Neuronal stem cell (in vitro differentiated cells): ENCODE data around the gene GGTLC2.
"Not testable (repeated sequence)": the region's sequence is repeated elsewhere in the genome, so short reads cannot be mapped to it uniquely, and the experiment has no call there.

Source experiments
- DNase-seq: peaks from one replicate; pipeline ENCODE4 v3.0.0-alpha.2; 2013; ENCODE audit warnings: low spot score
- H2AFZ ChIP-seq: one replicate; pipeline ENCODE4 v1.6.1; 2013; ENCODE audit warnings: mild to moderate bottlenecking, low read length, inconsistent platforms
- H2AK5ac ChIP-seq: 2 replicates; pipeline ENCODE4 v1.6.1; 2013; ENCODE audit warnings: low read depth, mild to moderate bottlenecking, inconsistent platforms, low read length, moderate library complexity, mixed read lengths
- H2BK120ac ChIP-seq: 2 replicates; pipeline ENCODE4 v1.6.1; 2013; ENCODE audit warnings: low read depth, mild to moderate bottlenecking, inconsistent platforms, low read length, moderate library complexity, mixed read lengths
- H2BK12ac ChIP-seq: one replicate; pipeline ENCODE4 v1.6.1; 2013; ENCODE audit warnings: low read length, inconsistent platforms
- H2BK15ac ChIP-seq: 2 replicates; pipeline ENCODE4 v1.6.1; 2013; ENCODE audit warnings: mild to moderate bottlenecking, low read length, inconsistent platforms, mixed read lengths
- H2BK5ac ChIP-seq: one replicate; pipeline ENCODE4 v1.6.1; 2013; ENCODE audit warnings: inconsistent platforms, mild to moderate bottlenecking, low read length, moderate library complexity
- H3K14ac ChIP-seq: one replicate; pipeline ENCODE4 v1.6.1; 2013; ENCODE audit warnings: low read length, inconsistent platforms
- H3K18ac ChIP-seq: 2 replicates; pipeline ENCODE4 v1.6.1; 2013; ENCODE audit warnings: low read length, inconsistent platforms
- H3K23ac ChIP-seq: 2 replicates; pipeline ENCODE4 v1.6.1; 2013; ENCODE audit warnings: low read depth, mild to moderate bottlenecking, mixed read lengths, low read length, inconsistent platforms; ENCODE audit not compliant: poor library complexity
- H3K27ac ChIP-seq: replicated peaks from 3 replicates; pipeline ENCODE4 v1.5.1; 2013; ENCODE audit warnings: low read length, inconsistent platforms
- H3K27me3 ChIP-seq, 3 experiments: 2 replicates each; pipeline ENCODE4 v1.6.1; 2013; ENCODE audit warnings: low read length in 3 of 3, mild to moderate bottlenecking in 2 of 3, inconsistent platforms in 1 of 3, low read depth in 1 of 3, mixed read lengths in 1 of 3, moderate library complexity in 1 of 3; ENCODE audit not compliant: control insufficient read depth in 3 of 3, insufficient read depth in 3 of 3
- H3K36me3 ChIP-seq, 2 donors: replicated peaks in 1 of 2; 2 replicates each; pipeline ENCODE4 v1.6.1; 2013; ENCODE audit warnings: low read length in 2 of 2; ENCODE audit not compliant: control insufficient read depth in 2 of 2, insufficient read depth in 2 of 2
- H3K4ac ChIP-seq: 2 replicates; pipeline ENCODE4 v1.6.1; 2013; ENCODE audit warnings: inconsistent platforms, mild to moderate bottlenecking, low read length, moderate library complexity
- H3K4me1 ChIP-seq, 2 donors: 1 replicate in 1 of 2; 2 replicates in 1 of 2; pipeline ENCODE4 v1.6.1; 2013; ENCODE audit warnings: low read length in 2 of 2, low read depth in 1 of 2; ENCODE audit not compliant: control insufficient read depth in 2 of 2, insufficient read depth in 1 of 2
- H3K4me2 ChIP-seq: one replicate; pipeline ENCODE4 v1.6.1; 2013; ENCODE audit warnings: mild to moderate bottlenecking, low read length, inconsistent platforms; ENCODE audit not compliant: insufficient read depth, poor library complexity, severe bottlenecking
- H3K4me3 ChIP-seq, 2 donors: 2 replicates each; pipeline ENCODE4 v1.5.1; 2013; ENCODE audit warnings: low read length in 2 of 2, mild to moderate bottlenecking in 2 of 2, inconsistent platforms in 1 of 2, moderate library complexity in 1 of 2
- H3K79me1 ChIP-seq: one replicate; pipeline ENCODE4 v1.6.1; 2013; ENCODE audit warnings: low read depth, mild to moderate bottlenecking, inconsistent platforms, low read length, moderate library complexity
- H3K9ac ChIP-seq: one replicate; pipeline ENCODE4 v1.6.1; 2013; ENCODE audit warnings: mild to moderate bottlenecking, low read depth, low read length, inconsistent platforms; ENCODE audit not compliant: poor library complexity
- H3K9me3 ChIP-seq, 2 donors: replicated peaks in 1 of 2; 2 replicates each; pipeline versions ENCODE3 to v1.6.1; 2013; ENCODE audit warnings: low read length in 2 of 2, mild to moderate bottlenecking in 2 of 2, inconsistent platforms in 1 of 2, low read depth in 1 of 2, mixed read lengths in 1 of 2, moderate library complexity in 1 of 2; ENCODE audit not compliant: control insufficient read depth in 2 of 2, insufficient read depth in 1 of 2
- H4K8ac ChIP-seq: one replicate; pipeline ENCODE4 v1.6.1; 2013; ENCODE audit warnings: low read depth, mild to moderate bottlenecking, inconsistent platforms, low read length, moderate library complexity
- H4K91ac ChIP-seq: one replicate; pipeline ENCODE4 v1.6.1; 2013; ENCODE audit warnings: low read length, low read depth, mild to moderate bottlenecking, inconsistent platforms; ENCODE audit not compliant: poor library complexity
- WGBS, 2 donors: extraction: QIAGEN DNeasy Blood & Tissue Kit; methylation state at CpG; one replicate each; pipeline ENCODE4 v1.1.7; 2013; ENCODE audit warnings: missing lambda C conversion rate in 2 of 2, mixed read lengths in 1 of 2; ENCODE audit not compliant: insufficient read length in 2 of 2, insufficient replicate concordance in 1 of 2; ENCODE audit errors: extremely low coverage in 2 of 2; 5-methylcytosine and 5-hydroxymethylcytosine counted together

Gene GGTLC2

DNA sequence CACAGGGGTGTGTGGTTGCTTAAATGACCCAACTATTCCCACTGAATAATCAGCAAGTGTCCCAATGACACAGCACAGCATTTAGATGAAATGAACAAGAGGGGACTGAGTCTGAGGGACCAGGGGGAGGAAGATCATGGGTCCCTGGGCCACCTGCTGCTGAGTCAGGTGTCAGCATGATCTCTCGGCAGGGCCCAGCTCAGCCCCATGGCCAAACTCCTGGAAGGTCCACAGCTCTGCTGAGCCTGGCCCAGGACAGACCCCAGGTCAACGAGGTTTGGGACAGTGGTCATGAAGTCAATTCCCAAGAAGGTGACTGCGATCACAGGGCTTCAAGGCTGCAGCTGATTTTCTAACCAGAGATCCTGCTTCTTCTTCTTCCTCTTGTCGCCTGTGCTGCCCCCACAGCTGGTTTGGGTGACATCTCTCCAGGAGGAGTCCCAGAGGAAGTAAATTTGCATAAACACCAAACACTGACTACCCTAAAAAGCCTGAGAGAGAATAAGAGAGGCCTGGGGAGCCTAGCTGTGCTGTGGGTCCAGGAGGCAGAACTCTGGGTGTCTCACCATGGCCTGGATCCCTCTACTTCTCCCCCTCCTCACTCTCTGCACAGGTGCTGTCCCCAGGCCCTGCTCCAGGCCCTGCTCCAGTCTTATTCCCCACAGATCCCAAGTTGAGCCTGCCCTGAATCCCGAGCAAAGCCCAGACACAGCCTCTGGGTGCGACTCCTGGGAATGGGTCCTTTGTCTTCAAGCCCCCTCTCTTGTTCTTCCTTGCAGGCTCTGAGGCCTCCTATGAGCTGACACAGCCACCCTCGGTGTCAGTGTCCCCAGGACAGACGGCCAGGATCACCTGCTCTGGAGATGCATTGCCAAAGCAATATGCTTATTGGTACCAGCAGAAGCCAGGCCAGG lies 42.0 kb downstream of the GGTLC2 start:
- H4K8ac ChIP-seq, DNase-seq, H2AK5ac ChIP-seq, H3K27ac ChIP-seq, H3K79me1 ChIP-seq, H3K18ac ChIP-seq, H3K27me3 ChIP-seq, H2BK120ac ChIP-seq, H4K91ac ChIP-seq, H2AFZ ChIP-seq, H2BK15ac ChIP-seq, H3K36me3 ChIP-seq, H3K4ac ChIP-seq, H3K14ac ChIP-seq, H3K9me3 ChIP-seq, H3K4me1 ChIP-seq, H3K4me3 ChIP-seq, H3K9ac ChIP-seq, H3K23ac ChIP-seq, H2BK5ac ChIP-seq, H2BK12ac ChIP-seq, H3K4me2 ChIP-seq: not testable (repeated sequence)
- no CpG with 5 or more reads among the region's 8 CpGs for WGBS, 2 donors

DNA sequence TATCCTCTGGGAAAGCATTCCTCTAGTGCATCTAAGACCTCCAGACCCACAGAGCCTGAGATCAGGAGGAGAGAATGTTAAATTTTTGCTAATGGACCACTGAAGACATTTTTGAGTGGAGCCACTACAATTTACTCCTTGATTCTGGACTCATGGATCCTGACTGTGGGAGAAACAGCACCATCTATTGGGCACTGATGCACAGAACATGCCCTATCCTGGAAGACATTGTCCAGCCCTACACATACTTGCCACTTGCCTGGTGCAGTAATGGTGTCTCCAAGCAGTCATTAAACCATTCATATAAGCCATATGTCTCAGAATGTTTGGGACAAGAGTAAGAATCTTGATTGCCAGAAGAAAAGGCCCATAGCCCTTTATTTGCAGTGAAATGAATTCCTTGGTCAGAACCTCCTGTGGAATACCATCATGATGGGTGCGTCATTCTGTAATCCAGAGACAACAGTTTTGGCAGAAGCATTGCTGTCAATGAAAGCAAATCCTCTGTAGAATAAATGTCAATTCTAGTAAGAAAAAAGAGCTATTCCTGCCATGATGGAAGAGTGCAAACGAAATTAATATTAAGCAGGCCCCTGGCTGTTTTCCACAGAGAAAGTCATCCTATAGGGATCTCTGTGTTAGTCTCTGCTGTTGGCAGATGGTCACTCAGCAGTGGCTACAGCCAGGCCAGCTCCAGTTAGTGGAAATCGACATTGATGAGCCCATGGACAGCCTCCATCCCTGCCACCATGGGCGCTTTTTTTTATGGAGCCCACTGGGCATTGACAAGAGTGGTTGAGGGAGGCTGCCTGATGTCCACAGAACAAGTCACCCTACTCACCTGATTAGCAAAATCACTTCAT lies 43.5 kb downstream of the GGTLC2 start:
- Histone ChIP-seq H3K9me3 (no peaks in the 10 kb centered on the region), H3K4me2 (no peak overlapping the region), H3K23ac (no peak overlapping the region), H3K79me1 (no peaks in the 10 kb centered on the region), H2BK120ac (no peak overlapping the region), H4K8ac (no peak overlapping the region), H3K18ac (no peak overlapping the region), H3K14ac (no peak overlapping the region), H3K9ac (no peak overlapping the region), H2AFZ (no peak overlapping the region), H3K36me3 (no peaks in the 10 kb centered on the region), H2BK12ac (no peak overlapping the region), H3K4ac (no peak overlapping the region), H2BK5ac (no peak overlapping the region), H3K4me1 (no peaks in the 10 kb centered on the region), H2AK5ac (no peak overlapping the region), H3K4me3 (no peak overlapping the region), H3K27ac (no peak overlapping the region), H3K27me3 (peaks cover 0 to 2% (median 0%) of the 10 kb centered on the region in 3 experiments), H4K91ac (no peak overlapping the region), H2BK15ac (no peak overlapping the region)
- DNase-seq = peak; percentile 29
- no CpG with 5 or more reads among the region's 4 CpGs for WGBS, 2 donors

DNA sequence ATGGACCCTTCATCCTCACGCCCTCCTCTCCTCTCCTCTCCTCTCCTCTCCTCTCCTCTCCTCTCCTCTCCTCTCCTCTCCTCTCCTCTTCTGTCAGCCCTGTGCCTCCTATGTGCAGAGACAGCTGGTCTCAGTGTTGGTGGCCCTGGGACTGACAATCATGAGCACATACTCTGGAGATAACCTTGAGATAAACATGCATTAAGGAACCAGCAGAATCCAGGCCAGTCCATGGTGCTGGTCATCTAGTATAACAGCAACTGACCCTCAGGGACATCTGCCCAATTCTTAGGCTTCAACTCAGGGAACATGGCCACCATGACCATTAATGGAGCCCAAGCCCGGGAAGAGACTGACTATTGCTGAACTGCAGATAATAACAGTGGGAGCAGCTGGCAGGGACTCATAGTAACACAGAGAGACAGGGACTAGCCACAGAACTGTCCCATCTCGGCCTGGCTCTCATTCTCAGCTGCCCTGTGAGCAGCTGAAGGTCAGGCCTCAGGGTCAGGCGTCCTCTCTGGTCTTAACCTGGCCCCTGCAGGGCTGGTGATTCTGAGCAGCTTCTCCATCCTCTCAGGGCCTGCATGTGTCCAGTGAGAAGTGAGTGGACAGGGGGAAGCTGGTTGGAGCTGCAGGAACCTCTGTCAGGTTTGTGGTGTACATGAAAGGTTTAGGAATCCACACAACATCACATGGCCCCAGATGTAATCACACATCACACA lies 45.4 kb downstream of the GGTLC2 start:
- Histone ChIP-seq H3K79me1 (no peaks in the 10 kb centered on the region), H3K9ac (no peak overlapping the region), H3K4me1 (no peaks in the 10 kb centered on the region), H3K18ac (no peak overlapping the region), H3K23ac (peak overlapping the region; percentile 68), H2AFZ (no peak overlapping the region), H3K27me3 (peaks cover 0 to 3% (median 0%) of the 10 kb centered on the region in 3 experiments), H3K14ac (no peak overlapping the region), H2BK15ac (no peak overlapping the region), H3K4me2 (no peak overlapping the region), H3K27ac (no peak overlapping the region), H3K4me3 (no peak overlapping the region), H4K8ac (no peak overlapping the region), H2AK5ac (no peak overlapping the region), H3K36me3 (no peaks in the 10 kb centered on the region), H2BK12ac (no peak overlapping the region), H4K91ac (no peak overlapping the region), H2BK120ac (no peak overlapping the region), H2BK5ac (no peak overlapping the region), H3K9me3 (no peaks in the 10 kb centered on the region), H3K4ac (no peak overlapping the region)
- no CpG with 5 or more reads among the region's 4 CpGs for WGBS, 2 donors
- no peak for DNase-seq
